Right lobe of liver (tissue), 6 donors: ENCODE results near the gene EPS15. TPM values are rescaled to one million over a fixed set of nuclear protein-coding genes. Genes with fewer than 3 reads are reported as not detected.
"Not testable (repeated sequence)": the region's sequence is repeated elsewhere in the genome, so short reads cannot be mapped to it uniquely, and the experiment has no call there.

ENCODE experiments used
- ATAC-seq, 4 donors: fragments of 200-7000 bp; cut with Tn5 transposase; one replicate each; pipeline ENCODE4 v1.9.1; 2020; ENCODE audit warnings: mild to moderate bottlenecking in 4 of 4, moderate library complexity in 4 of 4
- DNase-seq, 3 donors: peaks; one replicate each; pipeline ENCODE4 v3.0.0-alpha.2; 2020
- H3K27ac ChIP-seq, 3 donors: fragments of 200-600 bp; one replicate each; pipeline ENCODE4 v1.8.0; 2022
- H3K27me3 ChIP-seq, 2 donors: fragments of 200-600 bp; one replicate each; pipeline ENCODE4 v1.8.0; 2022
- H3K36me3 ChIP-seq, 4 donors: fragments of 200-600 bp; sonication (generic) in 1 of 4; one replicate each; pipeline versions ENCODE4 v1.5.1 to v1.8.0; 2017 to 2022; ENCODE audit warnings: control low read depth in 1 of 4
- H3K4me1 ChIP-seq, 4 donors: fragments of 200-600 bp; sonication (generic) in 1 of 4; one replicate each; pipeline versions ENCODE4 v1.5.1 to v1.8.0; 2017 to 2022; ENCODE audit warnings: control low read depth in 1 of 4
- H3K4me3 ChIP-seq, 3 donors: fragments of 200-600 bp; one replicate each; pipeline ENCODE4 v1.8.0; 2022
- H3K9me3 ChIP-seq, 4 donors: fragments of 200-600 bp; sonication (generic) in 1 of 4; one replicate each; pipeline versions ENCODE4 v1.5.1 to v1.8.0; 2017 to 2022; ENCODE audit warnings: control low read depth in 1 of 4
- POLR2A ChIP-seq: fragments of 450-650 bp; IDR thresholded peaks from one replicate; pipeline ENCODE4 v1.6.1; 2017; ENCODE audit warnings: antibody characterized with exemption, mild to moderate bottlenecking
- WGBS: methylation state at CpG from one replicate; pipeline ENCODE4 v1.1.6; 2018; ENCODE audit warnings: low coverage, low lambda C conversion rate; ENCODE audit not compliant: insufficient coverage; ENCODE audit errors: missing lambda C conversion rate; 5-methylcytosine and 5-hydroxymethylcytosine counted together
- intact Hi-C, 2 donors: fragments of 100-400 bp; cut with DNase I; formaldehyde crosslinking; loops; one replicate each; pipeline versions ENCODE4 v1.11.2 to v1.14.1; 2022
- total RNA-seq, 6 experiments: library from RNA; depleted of rRNA in 2 of 6; stranded (reverse); fragments of >200 nt in 2 of 6; fragmentation: NEBNext Ultra II Directional in 3 of 6; extraction: Animal tissue kit (Norgen Biotek cat#: 25700) in 3 of 6; gene quantifications; one replicate each; pipeline versions ENCODE4 v1.1.0 to v1.2.4, GENCODE V29; 2016 to 2023
- TF ChIP-seq, protein P1 (sequence below), 4 donors: fragments of 200-600 bp in 3 of 4; fragments of 450-650 bp in 1 of 4; IDR thresholded peaks; one replicate each; pipeline versions ENCODE4 v1.5.1 to v1.8.0; 2016 to 2022; ENCODE audit warnings: antibody characterized with exemption in 4 of 4, mild to moderate bottlenecking in 2 of 4
- donor health status: DM: no; HTN: yes; CAD: no.
- donor health status: DM: no; HTN: no; CAD: no.
- donor health status: DM: no; HTN: no; CAD: no.
- donor health status: DM: no; HTN: yes; CAD: no.
- donor health status: DM: no; HTN: yes; CAD: no.

Gene EPS15
- total RNA-seq, 6 experiments from 2014 or later: 23.2 to 30.9 (median 28.6) TPM

DNA sequence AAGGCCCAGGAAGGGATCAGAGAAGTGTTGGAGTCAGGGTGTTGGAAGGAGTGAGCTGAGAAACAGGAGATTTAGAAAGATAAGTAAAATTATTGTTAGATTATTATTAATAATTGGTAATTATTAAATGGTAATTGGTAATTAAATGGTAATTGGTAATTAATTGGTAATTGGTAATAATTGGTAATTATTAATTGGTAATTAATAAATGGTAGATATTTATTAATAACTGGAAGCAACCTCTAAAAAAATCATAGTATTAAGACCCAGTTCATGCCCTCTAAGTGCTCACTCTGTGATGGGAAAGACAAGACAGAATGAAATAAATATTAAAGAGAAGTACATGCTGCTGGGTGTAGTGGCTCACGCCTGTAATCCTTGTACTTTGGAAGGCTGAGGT lies 13.8 kb upstream of the EPS15 start:
- TF ChIP-seq POLR2A: no peak
- TF ChIP-seq, protein P1, sequence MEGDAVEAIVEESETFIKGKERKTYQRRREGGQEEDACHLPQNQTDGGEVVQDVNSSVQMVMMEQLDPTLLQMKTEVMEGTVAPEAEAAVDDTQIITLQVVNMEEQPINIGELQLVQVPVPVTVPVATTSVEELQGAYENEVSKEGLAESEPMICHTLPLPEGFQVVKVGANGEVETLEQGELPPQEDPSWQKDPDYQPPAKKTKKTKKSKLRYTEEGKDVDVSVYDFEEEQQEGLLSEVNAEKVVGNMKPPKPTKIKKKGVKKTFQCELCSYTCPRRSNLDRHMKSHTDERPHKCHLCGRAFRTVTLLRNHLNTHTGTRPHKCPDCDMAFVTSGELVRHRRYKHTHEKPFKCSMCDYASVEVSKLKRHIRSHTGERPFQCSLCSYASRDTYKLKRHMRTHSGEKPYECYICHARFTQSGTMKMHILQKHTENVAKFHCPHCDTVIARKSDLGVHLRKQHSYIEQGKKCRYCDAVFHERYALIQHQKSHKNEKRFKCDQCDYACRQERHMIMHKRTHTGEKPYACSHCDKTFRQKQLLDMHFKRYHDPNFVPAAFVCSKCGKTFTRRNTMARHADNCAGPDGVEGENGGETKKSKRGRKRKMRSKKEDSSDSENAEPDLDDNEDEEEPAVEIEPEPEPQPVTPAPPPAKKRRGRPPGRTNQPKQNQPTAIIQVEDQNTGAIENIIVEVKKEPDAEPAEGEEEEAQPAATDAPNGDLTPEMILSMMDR (IDR thresholded peaks at IDR 0.05): no peak
- H3K9me3 ChIP-seq: no peaks in the 10 kb centered on the region
- ATAC-seq: no peak
- H3K4me1 ChIP-seq: peaks cover 0 to 5% (median 0%) of the 10 kb centered on the region in 4 donors
- WGBS: 100% methylated on average over 1 of the region's 1 CpG
- no peaks in the 10 kb centered on the region for H3K36me3 ChIP-seq
- intact Hi-C loops: no loop called here
- H3K27ac ChIP-seq: no peak overlapping the region
- no peaks in the 10 kb centered on the region for H3K27me3 ChIP-seq
- no peak for DNase-seq
- no peak overlapping the region for H3K4me3 ChIP-seq

DNA sequence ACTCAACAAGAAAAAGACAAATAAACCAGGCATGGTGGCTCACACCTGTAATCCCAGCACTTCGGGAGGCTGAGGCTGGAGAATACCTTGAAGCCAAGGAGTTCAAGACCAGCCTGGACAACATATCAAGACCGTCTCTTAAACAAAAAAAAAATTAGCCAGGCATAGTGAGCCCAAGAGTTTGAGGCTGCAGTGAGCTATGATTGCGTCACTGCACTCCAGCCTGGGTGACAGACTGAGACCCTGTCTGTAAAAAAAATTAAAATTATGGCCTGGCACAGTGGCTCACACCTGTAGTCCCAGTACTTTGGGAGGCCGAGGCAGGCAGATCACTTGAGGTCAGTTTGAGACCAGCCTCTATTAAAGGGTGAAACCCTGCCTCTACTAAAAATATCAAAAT lies 11.4 kb upstream of the EPS15 start:
- H3K4me3 ChIP-seq, DNase-seq, intact Hi-C loops, H3K4me1 ChIP-seq, H3K27ac ChIP-seq, ATAC-seq, H3K27me3 ChIP-seq, H3K9me3 ChIP-seq, H3K36me3 ChIP-seq: not testable (repeated sequence)
- 73% methylated on average over 2 of the region's 4 CpGs for WGBS

DNA sequence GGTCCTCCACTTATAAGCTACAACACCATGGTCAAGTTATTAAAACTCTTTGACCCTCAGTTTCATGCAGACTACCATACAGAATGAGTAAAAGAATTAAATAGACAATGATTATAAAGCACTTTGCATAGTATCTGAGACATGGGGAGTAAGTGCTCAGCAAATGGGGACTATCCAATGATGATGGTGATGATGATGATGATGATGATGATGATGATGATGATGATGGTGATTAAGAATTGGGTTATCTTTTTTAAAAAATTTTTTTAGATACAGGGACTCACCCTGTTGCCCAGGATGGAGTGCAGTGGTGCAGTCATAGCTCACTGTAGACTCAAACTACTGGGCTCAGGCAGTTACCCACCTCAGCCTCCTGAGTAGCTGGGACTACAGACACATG lies 8.1 kb upstream of the EPS15 start:
- intact Hi-C loops: no loop called here
- Histone ChIP-seq H3K27ac (no peak overlapping the region), H3K9me3 (no peaks in the 10 kb centered on the region), H3K4me3 (no peak overlapping the region), H3K36me3 (no peaks in the 10 kb centered on the region), H3K4me1 (no peaks in the 10 kb centered on the region), H3K27me3 (no peaks in the 10 kb centered on the region)
- no peak for DNase-seq
- ATAC-seq: no peak
- no peak for TF ChIP-seq POLR2A
- TF ChIP-seq, protein P1 (IDR thresholded peaks at IDR 0.05): no peak

DNA sequence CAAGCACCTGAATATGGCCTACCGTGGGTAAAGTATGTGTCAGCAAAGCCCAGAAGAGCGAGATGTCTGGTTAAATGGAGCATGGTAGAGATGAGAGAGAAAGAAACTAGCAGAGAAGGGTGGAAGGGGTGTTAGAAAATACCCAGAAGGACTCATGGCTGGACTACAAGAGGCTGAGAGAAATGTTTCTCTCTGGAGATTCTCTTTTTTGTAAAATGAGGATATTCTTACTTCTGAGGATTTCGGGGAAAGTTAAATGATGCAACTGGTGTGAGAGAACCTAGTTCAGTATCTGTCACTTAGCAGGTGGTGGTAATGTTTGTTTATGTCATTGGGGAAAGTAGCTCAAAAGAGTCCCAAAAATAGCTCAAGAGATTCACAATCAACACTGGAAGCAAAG lies 7.2 kb upstream of the EPS15 start:
- H3K27me3 ChIP-seq: no peaks in the 10 kb centered on the region
- WGBS: 87% methylated on average over 3 of the region's 3 CpGs
- DNase-seq: no peak

DNA sequence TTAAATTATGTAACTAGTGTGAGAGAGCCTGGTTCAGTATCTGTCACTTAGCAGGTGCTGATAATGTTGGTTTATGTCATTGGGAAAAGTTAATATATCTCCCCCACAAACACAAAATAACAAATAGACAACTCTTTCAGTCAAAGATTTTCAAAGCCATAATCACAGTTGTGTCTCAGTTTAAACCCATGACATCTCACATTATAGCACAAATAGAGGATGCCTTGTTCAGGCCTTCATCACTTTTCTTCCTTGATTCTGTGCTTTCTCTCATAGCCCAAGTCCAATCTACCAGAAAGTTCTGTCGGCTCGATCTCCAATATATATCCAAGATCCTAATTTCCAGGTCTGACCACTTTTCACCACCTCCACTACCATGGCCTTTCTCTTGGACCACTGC lies 6.2 kb upstream of the EPS15 start:
- intact Hi-C loops: no loop called here
- peaks cover 0 to under 1% (median 0%) of the 10 kb centered on the region in 4 donors for H3K4me1 ChIP-seq
- no peaks in the 10 kb centered on the region for H3K27me3 ChIP-seq
- H3K36me3 ChIP-seq: no peaks in the 10 kb centered on the region
- no peaks in the 10 kb centered on the region for H3K9me3 ChIP-seq
- TF ChIP-seq, protein P1 (IDR thresholded peaks at IDR 0.05): no peak
- TF ChIP-seq POLR2A: no peak
- DNase-seq (no peak), ATAC-seq (no peak)
- no peak overlapping the region for H3K27ac ChIP-seq
- no peak overlapping the region for H3K4me3 ChIP-seq
- WGBS: 92% methylated on average over 2 of the region's 2 CpGs

More for the DNA sequence above, 7.2 kb upstream of the EPS15 start:
- Histone ChIP-seq H3K4me3 (no peak overlapping the region), H3K27ac (no peak overlapping the region), H3K4me1 (no peaks in the 10 kb centered on the region), H3K36me3 (no peaks in the 10 kb centered on the region), H3K9me3 (no peaks in the 10 kb centered on the region)
- ATAC-seq: no peak
- intact Hi-C loops: no loop called here
- TF ChIP-seq, protein P1 (IDR thresholded peaks at IDR 0.05): no peak
- no peak for TF ChIP-seq POLR2A
